NOMO-1 treated with dmso at 0.1 percent for 144 hours (cell line): ENCODE data around the gene RYR2.

Source experiments
- DNase-seq: peaks from one replicate; lab custom pipeline; 2025; ENCODE audit not compliant: unreplicated experiment; lab: John Stamatoyannopoulos, UW

Gene RYR2

DNA sequence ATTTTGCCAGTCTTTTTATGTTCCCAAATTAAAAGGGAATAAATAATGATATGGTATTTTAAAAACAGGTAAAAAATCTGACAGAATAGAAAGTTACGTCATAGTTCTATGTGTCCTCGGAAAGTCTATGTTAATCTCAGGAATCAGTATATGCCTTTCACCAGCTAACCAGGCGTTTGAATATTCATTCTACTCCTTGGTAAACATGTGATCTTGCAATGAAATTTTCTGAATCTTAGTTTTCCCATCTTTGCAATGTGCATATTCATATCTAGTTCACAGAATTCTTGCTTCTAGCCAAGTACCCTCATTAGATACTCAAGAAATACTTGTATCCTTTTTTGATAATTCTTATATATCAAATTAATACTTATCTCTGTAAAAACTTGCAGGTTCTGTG, 669.3 kb downstream of the RYR2 start:
- no peak for DNase-seq

- no peak for DNase-seq
These were observed 670.1 kb downstream of the RYR2 start for GRCh38 chr1:237712082-237712481.

DNA sequence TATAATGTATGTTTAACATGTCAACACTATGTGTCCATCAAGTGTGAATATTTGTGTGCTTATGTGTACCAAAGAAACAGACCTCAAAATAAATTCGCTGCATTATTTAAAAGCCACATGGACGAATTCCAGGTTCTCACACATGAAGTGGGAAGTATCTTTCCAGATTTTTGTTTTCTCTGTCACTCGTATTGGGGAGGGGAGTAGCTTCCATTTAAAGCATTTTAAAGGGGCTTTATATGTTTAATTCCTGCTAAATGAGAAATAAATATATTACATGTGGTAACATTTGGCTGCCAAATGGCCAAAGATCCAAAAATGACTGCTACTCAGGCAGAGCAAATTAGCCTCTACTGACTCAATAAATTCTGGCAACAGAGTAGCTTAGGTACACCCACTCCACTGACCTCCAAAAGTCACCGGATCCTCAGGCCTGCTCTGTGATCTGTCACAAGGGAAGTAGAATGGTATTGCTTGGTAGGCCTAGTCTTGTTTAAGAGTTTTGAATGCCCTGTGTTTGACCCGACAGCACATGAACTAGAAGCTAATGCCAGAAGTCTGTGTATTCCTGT, 670.7 kb downstream of the RYR2 start:
- no peak for DNase-seq

GRCh38 chr1:237713916-237714315, 671.9 kb downstream of the RYR2 start:
- DNase-seq = no peak

GRCh38 chr1:237717106-237717505, 675.1 kb downstream of the RYR2 start:
- no peak for DNase-seq

GRCh38 chr1:237730826-237731350, 688.9 kb downstream of the RYR2 start:
- no peak for DNase-seq

DNA sequence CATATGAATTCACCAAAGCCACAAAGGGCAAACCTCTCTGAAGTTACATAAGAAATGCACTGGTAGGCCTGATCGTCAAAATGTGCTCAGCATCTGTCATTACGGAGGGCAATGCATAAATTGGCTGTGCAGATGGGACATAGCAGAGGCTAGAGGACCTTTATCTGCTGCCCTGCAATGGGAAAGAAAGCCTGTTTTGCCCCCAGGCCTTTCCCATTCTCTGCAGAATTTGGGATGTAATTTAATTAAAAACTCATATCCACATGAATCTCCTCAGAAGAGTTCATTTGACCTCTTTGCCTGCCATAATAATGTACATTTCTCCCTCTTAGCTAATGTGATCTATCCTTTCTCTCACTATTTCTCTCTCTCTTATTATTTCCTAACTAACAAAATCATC, 690.7 kb downstream of the RYR2 start:
- DNase-seq = no peak

- DNase-seq = peak; percentile 9
These were observed 694.5 kb downstream of the RYR2 start for GRCh38 chr1:237736372-237737029.

DNA sequence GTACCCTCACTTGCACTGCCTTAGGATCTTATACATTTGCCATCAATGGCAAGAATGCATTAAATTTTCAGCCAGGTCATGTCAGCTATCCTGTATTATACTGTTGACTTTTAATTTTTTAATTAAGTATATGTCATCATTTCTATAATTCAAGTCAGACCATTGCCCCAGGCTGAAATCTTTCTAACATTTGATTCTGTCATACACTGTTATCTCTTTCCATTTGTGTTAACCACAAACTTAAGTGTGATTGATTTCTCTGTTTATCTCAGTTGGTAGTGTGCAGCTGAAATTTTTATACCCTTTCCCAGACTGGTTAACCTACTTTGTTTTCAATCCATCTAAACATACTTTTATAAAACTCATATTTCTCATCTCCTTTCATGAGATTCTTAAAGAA, 695.5 kb downstream of the RYR2 start:
- DNase-seq = no peak

- no peak for DNase-seq
These were observed 696.1 kb downstream of the RYR2 start for GRCh38 chr1:237737938-237738610.

DNA sequence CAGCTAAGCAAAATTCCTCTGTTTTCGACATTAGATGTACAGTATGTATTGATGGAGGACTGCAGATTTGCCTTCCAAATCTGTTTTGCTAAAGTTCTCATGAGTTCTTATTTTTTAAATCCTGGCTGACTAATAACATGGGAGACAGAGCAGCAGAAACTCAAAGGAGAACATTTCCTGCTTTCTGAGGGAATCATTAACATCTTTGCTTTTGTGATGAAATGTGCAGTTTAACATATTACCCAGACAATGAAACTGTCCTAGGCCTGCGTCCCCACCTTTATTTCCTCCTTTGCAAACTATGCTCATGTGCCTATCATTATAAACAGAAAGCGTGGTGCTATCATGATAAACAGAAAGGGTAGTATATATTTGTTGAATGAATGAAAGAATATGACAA, 698.9 kb downstream of the RYR2 start:
- no peak for DNase-seq

GRCh38 chr1:237745545-237745944, 703.6 kb downstream of the RYR2 start:
- no peak for DNase-seq

DNA sequence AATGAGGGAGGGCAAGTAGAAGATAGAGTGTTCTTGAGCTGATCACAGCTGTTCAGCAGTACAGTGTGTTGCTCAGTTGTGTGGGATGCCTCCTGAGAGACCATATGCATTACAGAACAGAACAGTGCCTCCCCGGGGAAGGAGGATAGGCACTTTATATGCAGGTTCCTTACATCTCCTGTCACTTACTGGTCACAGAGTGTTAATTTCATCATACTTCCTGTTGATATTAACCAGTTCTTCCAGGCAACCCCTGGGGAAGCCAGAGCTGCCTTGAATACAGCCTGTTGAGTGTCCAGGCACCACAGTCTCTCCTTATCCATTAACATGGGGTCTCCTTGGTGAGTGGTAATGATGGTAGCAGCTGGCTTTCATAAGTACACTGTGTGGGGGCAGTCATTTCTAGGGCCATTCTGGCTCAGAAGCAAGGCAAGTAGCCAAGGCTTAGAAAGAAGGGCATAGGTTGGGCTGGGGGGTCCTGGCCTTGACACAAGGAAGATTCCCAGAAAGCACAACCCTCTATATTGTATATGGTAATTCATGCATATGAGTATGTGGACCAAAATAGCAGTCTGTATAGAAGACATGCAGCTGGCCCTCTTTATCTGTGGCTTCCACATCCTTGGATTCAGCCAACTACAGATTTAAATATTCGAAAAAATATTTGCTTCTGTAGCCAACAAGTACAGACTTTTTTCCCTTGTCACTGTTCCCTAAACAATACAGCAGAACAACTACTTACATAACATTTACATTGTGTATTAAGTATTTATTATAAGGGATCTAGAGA, 706.4 kb downstream of the RYR2 start:
- no peak for DNase-seq

GRCh38 chr1:237749122-237749521, 707.1 kb downstream of the RYR2 start:
- DNase-seq = no peak

- DNase-seq = no peak
These were observed 709.1 kb downstream of the RYR2 start for GRCh38 chr1:237751090-237751489.

DNA sequence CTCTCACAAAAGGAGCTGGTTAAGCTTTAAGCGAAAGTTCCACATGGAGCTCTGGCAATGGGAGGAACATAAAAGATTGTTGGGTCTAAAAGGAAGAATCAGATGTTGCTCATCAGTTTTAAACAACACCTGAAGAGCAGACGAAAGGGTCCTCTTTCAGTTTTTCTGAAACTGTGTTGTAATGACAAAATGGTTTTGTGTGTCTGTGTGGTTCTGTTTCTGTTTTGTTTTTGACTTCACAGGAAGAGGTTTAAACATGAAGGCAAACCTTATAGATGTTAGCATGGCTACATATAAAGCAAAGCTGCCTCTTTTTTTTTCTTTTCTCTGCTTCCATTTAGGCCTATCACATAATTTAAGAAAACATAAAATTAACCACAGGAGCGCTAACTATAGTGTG, 712.6 kb downstream of the RYR2 start:
- DNase-seq = no peak

DNA sequence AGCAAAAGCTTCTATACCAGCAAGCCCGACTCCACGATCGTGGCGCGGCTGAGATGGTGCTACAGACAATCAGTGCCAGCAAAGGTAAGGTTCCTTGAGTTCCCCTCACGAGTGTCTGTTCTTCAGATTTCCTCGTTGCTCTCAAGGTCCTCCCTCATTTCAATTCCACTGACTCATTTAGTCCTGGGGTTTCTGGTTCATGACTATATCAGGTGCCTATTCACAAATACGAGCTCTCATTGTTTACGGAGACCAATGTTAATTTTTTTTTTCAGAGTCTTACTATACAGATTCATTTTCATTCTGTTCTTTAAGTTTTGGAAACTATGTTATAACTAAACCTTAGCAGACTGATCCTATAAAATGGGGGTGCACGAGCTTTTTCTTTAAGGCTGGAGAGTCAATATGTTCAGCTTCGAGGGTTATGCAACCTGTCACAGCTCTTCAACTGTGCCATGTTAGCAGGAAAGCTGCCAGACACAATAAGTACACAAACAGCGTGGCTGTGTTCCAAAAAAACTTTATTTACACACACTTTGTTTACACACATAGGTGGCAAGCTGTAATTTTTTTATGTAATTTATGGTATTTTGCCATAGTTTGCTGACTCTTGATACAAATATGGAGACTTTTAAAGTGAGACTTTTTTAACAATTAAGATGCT, 714.5 kb downstream of the RYR2 start:
- no peak for DNase-seq

GRCh38 chr1:237759377-237759776, 717.4 kb downstream of the RYR2 start:
- no peak for DNase-seq

- DNase-seq = no peak
These were observed 719.0 kb downstream of the RYR2 start for GRCh38 chr1:237760951-237761350.

- no peak for DNase-seq
These were observed 721.2 kb downstream of the RYR2 start for GRCh38 chr1:237763137-237763536.

- no peak for DNase-seq
These were observed 721.8 kb downstream of the RYR2 start for GRCh38 chr1:237763751-237764150.
